Cardiac septum (tissue), 1 donor: Measurements from ENCODE around the gene ANKRD42. TPM values are rescaled to one million over a fixed set of nuclear protein-coding genes. Genes with fewer than 3 reads are reported as not detected.

Experiments used
- DNase-seq: peaks from one replicate; pipeline ENCODE4 v3.0.0-alpha.2; 2020; ENCODE audit warnings: low spot score
- intact Hi-C: fragments of 100-400 bp; cut with DNase I; formaldehyde crosslinking; loops from one replicate; pipeline ENCODE4 v1.14.0; 2022
- total RNA-seq: library from RNA; stranded (reverse); fragmentation: NEBNext Ultra II Directional; extraction: Animal tissue kit (Norgen Biotek cat#: 25700); gene quantifications from one replicate; pipeline ENCODE4 v1.2.1, GENCODE V29; 2021
- donor health status: DM: no; HTN: no; CAD: no.

The ANKRD42 gene
- total RNA-seq, 1 donor from 2014 or later = 6.0 TPM

DNA sequence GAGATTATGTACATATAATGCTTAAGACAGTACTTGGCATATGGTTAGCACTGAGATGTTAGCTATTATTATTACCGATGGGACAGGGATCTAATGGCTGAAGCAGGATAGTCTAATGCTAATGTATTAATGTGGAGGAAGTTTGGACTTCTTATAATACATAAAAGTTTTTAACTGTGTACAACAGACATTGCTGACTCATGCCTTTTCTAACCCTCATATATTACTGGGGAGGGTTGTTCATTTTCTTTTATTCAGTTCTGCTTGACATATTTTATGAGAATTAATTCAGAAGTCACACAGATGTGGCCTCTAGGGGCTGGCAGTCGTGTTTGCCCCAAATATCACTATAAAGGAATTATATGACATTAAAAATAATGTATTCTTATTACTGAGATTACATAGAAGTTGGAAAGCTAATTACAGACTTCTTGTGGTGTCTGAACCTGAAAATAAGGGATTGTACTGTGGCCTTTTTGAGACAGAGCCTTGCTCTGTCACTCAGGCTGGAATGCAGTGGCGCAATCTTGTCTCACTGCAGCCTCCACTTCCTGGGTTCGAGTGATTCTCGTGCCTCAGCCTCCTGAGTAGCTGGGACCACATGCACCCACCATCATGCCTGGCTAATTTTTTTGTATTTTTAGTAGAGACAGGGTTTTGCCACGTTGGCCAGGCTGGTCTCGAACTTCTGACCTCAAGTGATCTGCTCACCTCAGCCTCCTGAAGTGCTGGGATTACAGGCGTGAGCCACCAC, 82.6 kb downstream of the ANKRD42 start:
- intact Hi-C loops = no loop called here
- no peak for DNase-seq

- intact Hi-C loops = no loop called here
Observed at GRCh38 chr11:83278351-83278750, 84.8 kb downstream of the ANKRD42 start.

DNA sequence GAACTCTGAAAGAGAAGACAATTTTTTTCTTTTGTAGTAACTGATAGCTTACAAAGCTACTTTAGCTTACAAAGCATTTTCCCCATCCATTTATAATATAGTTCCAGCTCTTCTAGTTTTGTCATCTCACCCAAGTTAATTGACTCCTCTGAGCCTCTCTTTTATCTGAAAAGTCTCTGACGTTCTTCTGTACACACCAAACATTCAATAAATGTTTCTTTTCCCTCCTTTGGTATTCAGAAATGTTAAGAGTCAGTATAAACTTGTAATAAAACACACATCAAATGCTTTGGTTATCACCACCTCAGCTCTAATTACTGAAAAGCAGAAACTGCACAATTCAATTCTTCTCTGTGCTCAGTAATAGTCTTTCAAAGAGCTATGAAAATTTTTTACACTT, 86.7 kb downstream of the ANKRD42 start:
- no peak for DNase-seq
- intact Hi-C loops = no loop called here

More at GRCh38 chr11:83278351-83278750, 84.8 kb downstream of the ANKRD42 start:
- DNase-seq = no peak

DNA sequence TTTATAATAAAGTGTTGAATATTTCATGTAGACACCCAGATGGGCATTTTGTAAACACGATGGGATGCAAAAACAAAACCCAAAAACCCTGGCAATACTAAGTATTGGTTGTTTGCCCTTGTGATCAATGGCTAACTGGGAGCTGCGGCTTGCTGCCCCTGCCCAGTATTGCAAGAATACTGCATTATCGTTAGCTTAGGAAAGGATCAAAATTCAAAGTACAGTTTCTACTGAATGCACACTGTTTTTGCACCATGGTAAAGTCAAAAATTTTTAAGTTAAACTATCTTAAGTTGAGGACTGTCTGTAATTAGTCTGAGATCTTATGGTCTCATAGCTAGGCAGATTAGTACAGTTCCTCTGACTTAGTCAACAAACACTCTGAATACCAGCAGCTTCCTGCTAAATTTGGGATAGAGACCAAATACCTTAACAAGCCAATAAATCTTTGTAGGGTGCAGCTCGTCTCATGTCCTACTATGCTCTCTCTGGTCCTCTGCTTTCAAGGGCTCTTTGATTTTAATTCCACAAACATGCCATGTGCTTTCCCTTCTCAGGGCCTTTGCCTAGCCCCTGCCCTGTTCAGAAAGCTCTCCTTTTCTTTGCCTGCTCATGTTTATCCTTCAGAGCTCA, 88.7 kb downstream of the ANKRD42 start:
- no peak for DNase-seq
- intact Hi-C loops = no loop called here

DNA sequence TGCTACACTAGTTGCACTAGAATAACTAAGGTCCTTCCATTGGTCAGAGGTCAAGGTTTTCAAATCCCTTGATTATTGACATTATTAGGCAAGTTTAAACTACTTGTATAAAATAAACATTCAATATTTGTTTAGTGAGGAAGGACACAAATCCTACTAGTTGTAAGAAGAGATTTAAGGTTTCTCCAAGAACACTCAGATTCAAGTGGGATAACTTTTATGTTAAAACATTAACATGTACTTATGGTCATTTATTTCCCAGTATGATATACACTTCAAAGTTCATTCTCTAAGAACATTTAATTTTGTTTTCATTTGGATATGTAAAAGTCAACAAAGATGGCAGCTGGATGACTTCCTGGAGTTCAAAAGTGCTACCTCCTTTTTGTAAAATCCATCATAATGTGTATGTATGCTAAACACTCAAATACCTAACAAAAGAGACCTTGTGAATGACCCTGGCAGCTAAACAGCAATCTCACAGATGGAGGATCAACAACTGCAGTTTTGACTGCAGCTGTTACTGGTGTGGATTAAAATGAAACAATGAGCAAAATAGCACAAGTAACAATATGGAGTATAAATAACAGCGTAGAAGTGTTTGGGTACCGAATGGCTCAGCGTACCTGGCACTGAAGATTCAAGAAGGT, 91.1 kb downstream of the ANKRD42 start:
- intact Hi-C loops = no loop called here
- DNase-seq = no peak

DNA sequence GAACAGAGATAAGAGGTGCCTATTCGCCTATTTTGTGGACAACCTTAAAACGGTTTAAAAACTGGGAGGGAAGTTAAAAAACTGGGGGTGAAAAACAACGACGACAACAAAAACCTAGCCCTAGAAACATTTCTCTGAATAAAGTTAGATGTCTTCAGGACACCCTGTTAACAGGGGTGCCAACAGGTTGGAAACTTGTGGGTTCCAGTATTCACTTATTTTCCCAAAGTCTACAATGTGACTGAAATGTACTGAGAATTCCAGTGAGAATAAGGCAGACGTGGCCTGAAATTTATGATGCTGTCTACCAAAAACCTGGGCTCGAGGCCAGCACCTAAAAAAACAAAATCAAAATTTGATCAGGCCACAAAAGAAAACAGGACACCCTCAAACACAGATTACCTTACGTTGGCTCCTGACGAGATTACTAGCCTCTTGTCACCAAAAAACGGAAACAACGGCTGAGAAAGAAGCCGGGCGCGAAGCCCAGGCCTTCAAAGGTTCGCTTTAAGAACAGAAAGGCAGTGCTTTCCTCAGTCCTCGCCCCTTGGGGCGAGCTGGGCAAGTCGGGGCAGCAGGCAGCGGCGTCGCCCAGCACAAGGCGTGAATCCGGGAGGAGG, 91.7 kb downstream of the ANKRD42 start:
- DNase-seq = no peak
- intact Hi-C loops = no loop called here

- intact Hi-C loops = loop anchor here (1.0 to 2.0 kb wide), 2 partner anchors 129 to 385 kb away; partner anchors contain the start of genes DDIAS, PCF11 and PRCP
- peak; percentile 98 for DNase-seq
Observed at GRCh38 chr11:83285771-83286528, 92.4 kb downstream of the ANKRD42 start, which contains the start of gene CCDC90B. Gene CCDC90B, minus strand, starts transcription at chr11:83286367. Its CDS starts 395 bp downstream, at chr11:83285972.

DNA sequence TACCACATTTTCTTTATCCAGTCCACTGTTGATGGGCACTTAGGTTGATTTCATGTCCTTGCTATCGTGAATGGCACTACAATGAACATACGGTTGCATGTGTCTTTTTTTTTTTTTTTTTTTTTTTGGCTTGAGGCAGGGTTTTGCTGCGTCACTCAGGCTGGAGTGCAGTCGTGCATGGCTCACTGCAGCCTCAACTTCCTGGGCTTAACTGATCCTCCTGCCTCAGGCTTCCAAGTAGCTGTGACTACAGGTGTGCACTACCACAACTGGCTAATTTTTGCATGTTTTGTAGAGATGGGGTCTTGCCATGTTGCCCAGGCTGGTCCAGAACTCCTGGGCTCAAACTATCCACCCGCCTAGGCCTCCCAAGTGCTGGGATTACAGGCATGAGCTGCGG, 94.1 kb downstream of the ANKRD42 start:
- DNase-seq = no peak
- intact Hi-C loops = loop anchor here (2.0 kb wide), 1 partner anchor 387 kb away; the partner anchor contains the start of genes DDIAS and PRCP

DNA sequence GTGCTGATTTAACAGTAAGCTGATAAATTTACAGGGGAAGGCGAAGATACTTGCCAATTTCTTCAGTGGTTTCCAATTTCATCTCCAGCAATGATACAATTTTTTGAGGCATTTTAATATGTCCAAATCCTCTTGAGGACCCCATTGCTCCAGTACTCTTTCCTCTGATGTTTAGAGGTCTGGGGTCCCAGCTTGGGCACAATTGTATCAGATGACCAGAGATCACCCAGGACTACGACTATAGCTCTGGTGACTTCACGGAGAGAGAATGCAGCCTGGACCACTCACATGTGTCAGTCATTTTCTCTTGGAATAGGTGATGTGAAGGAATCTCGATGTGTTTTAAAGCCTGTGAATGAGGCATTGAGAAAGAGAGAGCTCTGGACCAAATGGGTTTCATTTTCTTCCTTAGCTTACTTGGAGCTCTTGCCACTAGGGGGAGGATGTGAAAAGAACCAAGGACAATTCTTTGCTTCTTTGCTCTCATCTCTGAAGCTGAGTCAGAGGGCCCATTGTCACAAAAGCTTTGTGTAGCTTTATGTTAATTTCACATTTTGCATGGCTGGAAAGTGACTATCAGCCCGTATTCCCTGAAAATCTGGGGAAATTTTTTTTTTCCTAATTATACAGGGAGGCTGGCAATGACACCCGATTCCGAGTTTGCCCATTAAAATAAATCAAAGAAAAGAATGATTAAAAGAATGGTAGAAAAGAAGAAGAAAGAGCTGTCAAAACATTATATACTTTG, 99.4 kb downstream of the ANKRD42 start:
- intact Hi-C loops = loop anchor here (5.0 to 10.0 kb wide), 2 partner anchors 432 to 524 kb away; no protein-coding TSS in a partner anchor
- no peak for DNase-seq

GRCh38 chr11:83293457-83293774, 99.9 kb downstream of the ANKRD42 start:
- intact Hi-C loops = loop anchor here (5.0 to 10.0 kb wide), 2 partner anchors 431 to 524 kb away; no protein-coding TSS in a partner anchor
- DNase-seq = no peak

DNA sequence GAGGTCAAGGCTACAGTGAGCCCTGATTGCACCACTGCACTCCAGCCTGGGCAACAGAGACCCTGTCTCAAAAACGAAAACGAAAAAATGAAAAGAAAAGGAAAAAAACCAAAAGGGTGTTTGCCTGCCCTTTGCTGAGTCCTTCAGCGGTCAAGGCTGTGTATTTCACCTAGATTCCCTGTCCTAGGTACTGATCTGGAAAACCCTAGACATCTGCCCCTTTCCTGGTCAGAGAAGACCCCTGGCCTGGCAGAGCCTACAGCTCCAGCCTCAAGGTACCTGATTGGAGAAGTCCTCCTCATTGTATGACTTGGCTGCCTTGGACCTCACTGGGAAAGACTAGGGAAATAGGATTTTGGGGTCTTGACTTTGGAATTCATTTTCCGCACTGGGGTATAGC, 100.7 kb downstream of the ANKRD42 start:
- intact Hi-C loops = loop anchor here (5.0 to 10.0 kb wide), 2 partner anchors 431 to 523 kb away; no protein-coding TSS in a partner anchor
- DNase-seq = no peak

Other genes starting within 250 kb of the ANKRD42 start
- 21.0 TPM for gene RAB30, start 121.8 kb upstream of the ANKRD42 start, total RNA-seq
- 26.6 TPM for gene PCF11, start 36.6 kb upstream of the ANKRD42 start, total RNA-seq
- 29.5 TPM for gene CCDC90B, start 92.7 kb downstream of the ANKRD42 start, total RNA-seq